Neural progenitor cell (in vitro differentiated cells): ENCODE results near the gene SYT1.

Experiments
- EZH2 ChIP-seq: fragments of 200-600 bp; sonication (generic); IDR thresholded peaks from 2 replicates; pipeline ENCODE4 v1.6.1; 2017; ENCODE audit warnings: antibody characterized with exemption, mild to moderate bottlenecking, moderate library complexity
- EZH2phosphoT487 ChIP-seq: fragments of 200-600 bp; sonication (generic); IDR thresholded peaks from 2 replicates; pipeline ENCODE4 v1.6.1; 2017; ENCODE audit warnings: antibody characterized with exemption
- TF ChIP-seq, protein P1 (sequence below): fragments of 200-600 bp; sonication (generic); IDR thresholded peaks from 2 replicates; pipeline ENCODE4 v1.5.1; 2017; ENCODE audit warnings: antibody characterized with exemption, mild to moderate bottlenecking

DNA sequence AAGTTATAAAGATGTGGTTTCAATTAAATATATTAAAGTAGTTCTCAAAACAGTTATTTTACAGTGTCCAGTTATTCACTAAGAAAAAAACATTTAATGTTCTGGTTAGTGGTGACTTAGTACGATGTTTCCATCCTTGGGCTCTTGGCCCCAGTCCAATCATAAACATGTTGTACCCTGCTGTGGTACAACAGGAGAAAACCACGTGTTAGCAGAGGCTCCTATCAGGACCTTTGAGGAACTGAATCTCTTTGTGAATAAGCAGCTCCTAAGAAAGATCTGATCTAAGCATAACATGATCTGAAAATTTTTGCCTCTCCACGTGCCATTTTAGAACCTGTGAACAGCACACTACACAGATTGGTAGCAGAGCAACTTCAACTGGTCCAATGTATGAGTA, 234.0 kb downstream of the SYT1 start:
- TF ChIP-seq, protein P1, sequence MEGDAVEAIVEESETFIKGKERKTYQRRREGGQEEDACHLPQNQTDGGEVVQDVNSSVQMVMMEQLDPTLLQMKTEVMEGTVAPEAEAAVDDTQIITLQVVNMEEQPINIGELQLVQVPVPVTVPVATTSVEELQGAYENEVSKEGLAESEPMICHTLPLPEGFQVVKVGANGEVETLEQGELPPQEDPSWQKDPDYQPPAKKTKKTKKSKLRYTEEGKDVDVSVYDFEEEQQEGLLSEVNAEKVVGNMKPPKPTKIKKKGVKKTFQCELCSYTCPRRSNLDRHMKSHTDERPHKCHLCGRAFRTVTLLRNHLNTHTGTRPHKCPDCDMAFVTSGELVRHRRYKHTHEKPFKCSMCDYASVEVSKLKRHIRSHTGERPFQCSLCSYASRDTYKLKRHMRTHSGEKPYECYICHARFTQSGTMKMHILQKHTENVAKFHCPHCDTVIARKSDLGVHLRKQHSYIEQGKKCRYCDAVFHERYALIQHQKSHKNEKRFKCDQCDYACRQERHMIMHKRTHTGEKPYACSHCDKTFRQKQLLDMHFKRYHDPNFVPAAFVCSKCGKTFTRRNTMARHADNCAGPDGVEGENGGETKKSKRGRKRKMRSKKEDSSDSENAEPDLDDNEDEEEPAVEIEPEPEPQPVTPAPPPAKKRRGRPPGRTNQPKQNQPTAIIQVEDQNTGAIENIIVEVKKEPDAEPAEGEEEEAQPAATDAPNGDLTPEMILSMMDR, result no peak
- TF ChIP-seq EZH2 (no peak), EZH2phosphoT487 (no peak)
